GM19035 (cell line): ENCODE data around the gene ATF6.

Experiments
- ATAC-seq: cut with Tn5 transposase; IDR thresholded peaks from one replicate; pipeline ENCODE4 v1.9.1; 2021; ENCODE audit not compliant: unreplicated experiment

The ATF6 gene

GRCh38 chr1:161989786-161990185, 223.7 kb downstream of the ATF6 start:
- ATAC-seq: no peak

- ATAC-seq: no peak
These were observed 227.5 kb downstream of the ATF6 start for GRCh38 chr1:161993576-161993975.

- no peak for ATAC-seq
These were observed 228.1 kb downstream of the ATF6 start for GRCh38 chr1:161994175-161994668.

DNA sequence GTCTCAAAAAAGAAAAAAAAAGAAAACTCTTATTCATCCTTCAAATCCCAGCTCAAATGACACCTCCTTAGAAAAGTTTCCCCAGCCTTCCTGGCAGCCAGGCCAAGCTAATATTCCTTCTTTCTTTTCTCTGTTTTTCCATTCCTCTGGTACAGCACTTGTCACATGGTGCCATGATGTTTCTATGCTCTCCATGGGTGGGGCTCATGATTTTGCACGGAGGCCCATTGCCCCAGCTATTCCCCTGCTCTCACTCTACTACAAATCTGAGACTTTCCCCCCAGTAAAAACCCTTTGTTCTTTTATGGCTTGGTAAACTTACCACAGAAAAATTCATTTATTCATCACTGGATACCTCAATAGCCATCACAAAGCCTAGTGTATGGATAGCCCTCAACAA, 231.0 kb downstream of the ATF6 start:
- ATAC-seq: no peak

GRCh38 chr1:161998811-161999210, 232.7 kb downstream of the ATF6 start:
- ATAC-seq: no peak

GRCh38 chr1:161999301-162000052, 233.4 kb downstream of the ATF6 start:
- no peak for ATAC-seq

- ATAC-seq: no peak
These were observed 233.9 kb downstream of the ATF6 start for GRCh38 chr1:162000053-162000420.

GRCh38 chr1:162003061-162003829, 237.1 kb downstream of the ATF6 start:
- ATAC-seq: no peak

DNA sequence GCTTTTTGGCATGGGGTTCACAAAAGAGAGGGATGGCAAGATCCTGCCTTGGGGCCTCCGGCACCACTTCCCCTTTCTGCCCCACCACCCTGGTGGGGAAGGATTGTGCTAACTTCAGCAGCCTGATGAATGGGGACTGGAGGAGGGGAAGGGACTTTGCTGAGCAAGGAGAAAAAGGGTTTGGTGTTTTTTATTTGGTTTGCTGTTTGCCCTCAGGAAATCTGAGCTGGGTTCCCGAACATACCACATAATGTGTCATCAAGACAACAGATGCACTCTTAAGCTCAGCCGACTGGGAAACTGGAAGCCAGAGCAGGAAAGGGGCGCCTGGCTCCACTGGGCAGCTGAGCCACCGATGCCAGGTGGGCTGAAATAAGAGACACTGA, 237.7 kb downstream of the ATF6 start:
- no peak for ATAC-seq

- no peak for ATAC-seq
These were observed 238.4 kb downstream of the ATF6 start for GRCh38 chr1:162004441-162004950.

DNA sequence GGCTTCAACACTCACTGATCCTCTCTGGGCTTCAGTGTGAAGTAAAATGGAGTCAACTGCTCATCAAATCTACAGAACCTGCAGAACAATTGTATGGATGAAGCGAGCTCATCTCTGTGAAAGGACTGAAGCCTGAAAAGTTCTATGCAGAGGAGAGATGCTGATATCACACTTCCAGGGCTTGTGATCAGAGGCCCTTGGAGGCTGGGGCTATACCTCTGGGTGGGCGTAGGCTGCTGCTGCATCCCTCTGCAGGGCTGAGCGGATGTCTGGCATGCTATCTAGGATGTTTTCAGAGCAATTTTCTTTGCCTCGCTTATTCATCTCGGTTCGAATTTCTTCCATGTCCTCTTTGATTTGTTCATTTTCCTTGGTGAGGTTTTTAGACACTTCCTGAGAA, 240.0 kb downstream of the ATF6 start:
- no peak for ATAC-seq

GRCh38 chr1:162007466-162007865, 241.3 kb downstream of the ATF6 start:
- no peak for ATAC-seq

- no peak for ATAC-seq
These were observed 242.7 kb downstream of the ATF6 start for GRCh38 chr1:162008799-162009198.

DNA sequence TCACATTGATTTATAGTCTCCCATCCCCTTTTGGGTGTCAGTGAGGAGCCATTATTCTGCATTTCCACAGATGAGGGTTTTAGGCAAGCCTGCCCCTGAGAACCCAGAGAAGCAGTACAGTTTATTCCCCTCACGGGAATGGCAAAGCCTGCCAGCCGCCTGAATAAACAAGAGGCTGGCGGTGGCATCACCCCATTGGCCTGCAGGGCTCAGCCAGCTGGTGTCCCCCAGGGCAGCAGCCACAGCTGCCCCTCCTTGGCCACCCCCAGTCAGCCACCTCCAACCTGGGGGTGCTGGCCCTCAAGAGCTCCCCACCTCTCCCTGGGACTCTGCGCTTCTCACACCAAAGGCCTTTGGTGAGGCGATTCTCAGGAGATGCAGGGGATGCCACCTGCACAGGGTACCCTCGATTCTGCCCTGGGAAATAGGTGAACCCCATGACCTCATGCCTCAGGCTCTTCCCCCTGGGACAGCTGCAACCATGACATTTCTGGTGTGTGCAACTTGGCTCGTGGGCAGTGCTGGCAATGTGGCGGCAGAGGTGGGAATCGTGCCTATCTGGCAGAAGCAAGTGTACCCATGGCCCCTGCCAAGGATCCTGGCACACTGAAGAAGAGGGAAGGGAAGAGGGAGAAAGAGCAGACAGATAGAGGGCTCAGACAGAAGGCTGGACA, 243.5 kb downstream of the ATF6 start:
- ATAC-seq: no peak

- ATAC-seq: no peak
These were observed 244.0 kb downstream of the ATF6 start for GRCh38 chr1:162010175-162010506.

DNA sequence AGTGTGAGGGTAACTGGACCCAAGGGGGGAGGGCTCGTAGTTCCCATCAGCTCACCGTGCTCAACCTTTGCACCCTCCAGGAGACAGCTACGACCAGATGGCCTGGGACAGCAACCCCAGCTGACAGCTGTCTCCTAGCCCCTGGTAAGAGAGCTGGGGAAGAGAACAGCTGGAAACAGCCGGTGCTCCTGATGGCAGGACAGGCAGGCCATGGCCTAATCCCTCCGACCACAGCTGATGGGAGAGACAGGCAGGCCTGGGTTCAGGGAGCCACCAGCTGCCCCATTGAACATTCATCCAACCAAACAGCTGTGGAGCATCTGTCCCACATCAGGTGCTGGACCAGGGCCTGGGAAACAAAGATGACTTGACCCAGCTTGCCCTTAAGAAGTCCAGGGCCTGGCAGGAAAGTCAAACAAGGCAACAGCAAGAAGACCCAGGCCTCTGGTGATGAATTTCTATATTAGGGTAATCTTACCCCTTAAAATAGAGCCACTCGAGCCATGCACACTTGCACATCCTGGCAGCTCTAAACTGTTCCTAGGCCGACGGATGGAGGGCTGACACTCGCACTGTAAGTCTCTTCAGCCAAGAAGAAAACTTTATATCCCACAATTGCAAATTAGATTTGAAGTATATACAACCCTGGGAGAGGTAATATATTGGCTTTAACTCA, 245.4 kb downstream of the ATF6 start:
- no peak for ATAC-seq

DNA sequence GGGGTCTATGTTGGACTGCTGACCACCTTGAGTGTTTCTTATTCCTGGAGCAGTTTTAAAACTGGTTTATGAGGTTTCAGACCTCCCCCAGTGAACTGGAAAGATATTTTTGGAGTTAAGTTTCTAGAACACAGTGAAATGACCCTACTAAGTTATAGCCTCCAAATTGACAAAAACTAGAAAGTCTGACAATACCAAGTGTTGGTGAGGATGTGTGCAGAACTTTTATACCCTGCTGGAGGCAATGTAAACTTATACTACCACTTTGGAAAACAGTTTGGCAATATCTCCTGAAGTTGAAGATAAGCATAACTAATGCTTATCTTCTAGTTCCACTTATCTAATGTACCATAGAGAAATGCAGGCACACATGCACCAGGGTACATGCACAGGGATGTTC, 247.2 kb downstream of the ATF6 start:
- ATAC-seq: no peak
